ENCODE data around the gene SLC25A29. TPM values are rescaled to one million over a fixed set of nuclear protein-coding genes. Genes with fewer than 3 reads are reported as not detected.

The SLC25A29 gene
- total and polyA plus RNA-seq, 2 of the 13 experiments (the other 11 are each of a cell fraction or from before 2014, with no cell fraction given), result 12.2 to 17.2 TPM

- TF ChIP-seq ZNF281 (CRISPR knock-in tag; IDR thresholded peaks at IDR 0.05; ENCODE audit: borderline replicate concordance) (0 out of 2 replicates have a peak, but pooled peaks have one; percentile 20), MNT (IDR thresholded peaks at IDR 0.05) (0 out of 2 replicates have a peak, but pooled peaks have one; percentile 6), ZXDC (CRISPR knock-in tag; IDR thresholded peaks at IDR 0.05) (peak; percentile 60; the same call in 1 of the 2 replicates), RFX5 (IDR thresholded peaks at IDR 0.05; ENCODE audit: low read depth, low read length) (no peak), ZNF431 (CRISPR knock-in tag; IDR thresholded peaks at IDR 0.05; ENCODE audit: borderline replicate concordance, low read depth) (no peak), ZNF670 (CRISPR knock-in tag; IDR thresholded peaks at IDR 0.05; ENCODE audit: borderline replicate concordance) (peak; percentile 49; the same call in 1 of the 2 replicates), NPAS2 (CRISPR knock-in tag; IDR thresholded peaks at IDR 0.05; ENCODE audit: borderline replicate concordance) (no peak), ZNF343 (CRISPR knock-in tag; IDR thresholded peaks at IDR 0.05) (no peak; the same call in 1 of the 2 replicates), ZFP90 (CRISPR knock-in tag; IDR thresholded peaks at IDR 0.05; ENCODE audit: borderline replicate concordance) (peak; percentile 85; the same call in 1 of the 2 replicates), ZNF629 (CRISPR knock-in tag; conservative IDR thresholded peaks at IDR 0.05) (peak; percentile 33; the same call in 1 of the 2 replicates), GLI4 (CRISPR knock-in tag; IDR thresholded peaks at IDR 0.05; ENCODE audit: borderline replicate concordance) (no peak), ZNF563 (CRISPR knock-in tag; IDR thresholded peaks at IDR 0.05) (peak; percentile 82), CHD2 (IDR thresholded peaks at IDR 0.05; ENCODE audit: low read depth, low read length) (no peak), PHF21A (CRISPR knock-in tag; IDR thresholded peaks at IDR 0.05) (peak; percentile 44; the same call in 1 of the 2 replicates), ZNF12 (CRISPR knock-in tag; IDR thresholded peaks at IDR 0.05) (0 out of 2 replicates have a peak, but pooled peaks have one; percentile 52), ZNF784 (CRISPR knock-in tag; IDR thresholded peaks at IDR 0.05; ENCODE audit: borderline replicate concordance) (0 out of 2 replicates have a peak, but pooled peaks have one; percentile 19), HMG20A (CRISPR knock-in tag; IDR thresholded peaks at IDR 0.05; ENCODE audit: borderline replicate concordance) (no peak), ZNF383 (CRISPR knock-in tag; IDR thresholded peaks at IDR 0.05; ENCODE audit: borderline replicate concordance) (no peak), SMARCE1 (IDR thresholded peaks at IDR 0.05; ENCODE audit: borderline replicate concordance) (no peak)
These were observed 21.0 kb downstream of the SLC25A29 start (continued) for GRCh38 chr14:100285021-100285912.
